WTC11 (cell line): Measurements from ENCODE around the gene NAV2. TPM values are rescaled to one million over a fixed set of nuclear protein-coding genes. Genes with fewer than 3 reads are reported as not detected.

Source experiments
- ATAC-seq: fragments of 200-7000 bp; cut with Tn5 transposase; 2 replicates; pipeline ENCODE4 v1.10.0; 2021; ENCODE audit warnings: mild to moderate bottlenecking, moderate library complexity
- CTCF ChIA-PET: fragments of 300-600 bp; sonication (Branson Sonifier 250); formaldehyde crosslinking; loops from one replicate; lab custom pipeline; 2021; ENCODE audit warnings: antibody characterized with exemption; lab: Charles Lee
- POLR2A ChIA-PET: fragments of 350-600 bp; sonication (Branson Sonifier 250); formaldehyde crosslinking; loops from one replicate; lab custom pipeline; 2021; ENCODE audit warnings: antibody characterized with exemption; lab: Charles Lee
- DNase-seq: peaks from one replicate; pipeline ENCODE4 v3.0.0; 2021; ENCODE audit warnings: low spot score
- H3K27ac Mint-ChIP-seq: 2 replicates; pipeline ENCODE4 v1.8.0; 2021; ENCODE audit warnings: mixed read lengths
- H3K27me3 Mint-ChIP-seq: 2 replicates; pipeline ENCODE4 v1.8.0; 2021; ENCODE audit warnings: low read depth, mild to moderate bottlenecking, moderate library complexity, mixed read lengths
- H3K36me3 Mint-ChIP-seq: 2 replicates; pipeline ENCODE4 v1.8.0; 2021; ENCODE audit warnings: mixed read lengths
- H3K4me1 Mint-ChIP-seq: 2 replicates; pipeline ENCODE4 v1.8.0; 2022; ENCODE audit warnings: mixed read lengths
- H3K4me3 Mint-ChIP-seq: 2 replicates; pipeline ENCODE4 v1.8.0; 2021; ENCODE audit warnings: mild to moderate bottlenecking, moderate library complexity, mixed read lengths
- H3K9me3 Mint-ChIP-seq: 2 replicates; pipeline ENCODE4 v1.8.0; 2021; ENCODE audit warnings: mixed read lengths
- CBFB ChIP-seq: sonication (generic); formaldehyde crosslinking; IDR thresholded peaks from 2 replicates; pipeline ENCODE4 v1.8.1; 2022; ENCODE audit warnings: mild to moderate bottlenecking, low read depth, missing genetic modification reagents
- CREM ChIP-seq: sonication (generic); formaldehyde crosslinking; IDR thresholded peaks from 2 replicates; pipeline ENCODE4 v1.8.1; 2022; ENCODE audit warnings: mild to moderate bottlenecking, missing genetic modification reagents, moderate library complexity
- EMX1 ChIP-seq: fragments of 250-450 bp; sonication (Bioruptor Pico); IDR thresholded peaks from 2 replicates; pipeline ENCODE4 v1.8.0; 2021; ENCODE audit warnings: mild to moderate bottlenecking
- HMGA2 ChIP-seq: fragments of 250-450 bp; sonication (Bioruptor Pico); IDR thresholded peaks from 2 replicates; pipeline ENCODE4 v1.4.0; 2021; ENCODE audit warnings: mild to moderate bottlenecking, moderate library complexity
- JUN ChIP-seq: sonication (generic); formaldehyde crosslinking; IDR thresholded peaks from 2 replicates; pipeline ENCODE4 v1.8.0; 2023; ENCODE audit warnings: mild to moderate bottlenecking, missing genetic modification reagents
- KAT7 ChIP-seq: sonication (generic); formaldehyde crosslinking; IDR thresholded peaks from 2 replicates; pipeline ENCODE4 v1.8.1; 2023; ENCODE audit warnings: missing genetic modification reagents, mild to moderate bottlenecking, borderline replicate concordance
- NFYB ChIP-seq: sonication (generic); formaldehyde crosslinking; conservative IDR thresholded peaks from 2 replicates; pipeline ENCODE4 v1.8.0; 2022; ENCODE audit warnings: low read depth, missing genetic modification reagents
- NR2C2 ChIP-seq: sonication (generic); formaldehyde crosslinking; IDR thresholded peaks from 2 replicates; pipeline ENCODE4 v1.8.0; 2022; ENCODE audit warnings: mild to moderate bottlenecking, missing genetic modification reagents
- RELA ChIP-seq: sonication (generic); formaldehyde crosslinking; IDR thresholded peaks from 2 replicates; pipeline ENCODE4 v1.8.1; 2022; ENCODE audit warnings: missing genetic modification reagents, mild to moderate bottlenecking, borderline replicate concordance
- SMAD3 ChIP-seq: sonication (generic); formaldehyde crosslinking; IDR thresholded peaks from 2 replicates; pipeline ENCODE4 v1.8.0; 2022; ENCODE audit warnings: missing genetic modification reagents, mild to moderate bottlenecking, borderline replicate concordance
- TCF7 ChIP-seq: sonication (generic); formaldehyde crosslinking; IDR thresholded peaks from 2 replicates; pipeline ENCODE4 v1.8.0; 2022; ENCODE audit warnings: mild to moderate bottlenecking, low read depth, missing genetic modification reagents, moderate library complexity
- TEAD4 ChIP-seq: sonication (generic); formaldehyde crosslinking; IDR thresholded peaks from 2 replicates; pipeline ENCODE4 v1.8.0; 2022; ENCODE audit warnings: mild to moderate bottlenecking, missing genetic modification reagents
- TP53 ChIP-seq: sonication (generic); formaldehyde crosslinking; IDR thresholded peaks from 2 replicates; pipeline ENCODE4 v1.8.1; 2023; ENCODE audit warnings: mild to moderate bottlenecking, missing genetic modification reagents
- ZNF219 ChIP-seq: sonication (generic); formaldehyde crosslinking; IDR thresholded peaks from 2 replicates; pipeline ENCODE4 v1.8.0; 2023; ENCODE audit warnings: missing genetic modification reagents, mild to moderate bottlenecking, borderline replicate concordance
- ZNF232 ChIP-seq: sonication (generic); formaldehyde crosslinking; IDR thresholded peaks from 2 replicates; pipeline ENCODE4 v1.8.0; 2022; ENCODE audit warnings: mild to moderate bottlenecking, missing genetic modification reagents
- ZNF317 ChIP-seq: sonication (generic); formaldehyde crosslinking; IDR thresholded peaks from 2 replicates; pipeline ENCODE4 v1.8.1; 2023; ENCODE audit warnings: low read depth, mild to moderate bottlenecking, moderate library complexity, missing genetic modification reagents, borderline replicate concordance
- ZNF416 ChIP-seq: fragments of 250-450 bp; sonication (Bioruptor Pico); IDR thresholded peaks from 2 replicates; pipeline ENCODE4 v1.9.0; 2021; ENCODE audit warnings: mild to moderate bottlenecking, inconsistent platforms
- total RNA-seq: library from RNA; stranded (reverse); gene quantifications from 3 replicates; pipeline ENCODE4 v1.2.3, GENCODE V29; 2021
- TF ChIP-seq, protein P1 (sequence below): sonication (generic); formaldehyde crosslinking; IDR thresholded peaks from 2 replicates; pipeline ENCODE4 v1.8.1; 2022; ENCODE audit warnings: missing genetic modification reagents, borderline replicate concordance
- TF ChIP-seq, protein P2 (sequence below): sonication (generic); formaldehyde crosslinking; IDR thresholded peaks from 2 replicates; pipeline ENCODE4 v1.8.1; 2023; ENCODE audit warnings: mild to moderate bottlenecking, moderate library complexity, missing genetic modification reagents
- TF ChIP-seq, protein P3 (sequence below): sonication (generic); formaldehyde crosslinking; IDR thresholded peaks from 2 replicates; pipeline ENCODE4 v1.8.0; 2022; ENCODE audit warnings: mild to moderate bottlenecking, missing genetic modification reagents
- TF ChIP-seq, protein P4 (sequence below): fragments of 250-450 bp; sonication (Bioruptor Pico); conservative IDR thresholded peaks from 2 replicates; pipeline ENCODE4 v1.9.0; 2021; ENCODE audit warnings: mild to moderate bottlenecking

The NAV2 gene
- total RNA-seq, 1 experiment from 2014 or later = 42.8 TPM

DNA sequence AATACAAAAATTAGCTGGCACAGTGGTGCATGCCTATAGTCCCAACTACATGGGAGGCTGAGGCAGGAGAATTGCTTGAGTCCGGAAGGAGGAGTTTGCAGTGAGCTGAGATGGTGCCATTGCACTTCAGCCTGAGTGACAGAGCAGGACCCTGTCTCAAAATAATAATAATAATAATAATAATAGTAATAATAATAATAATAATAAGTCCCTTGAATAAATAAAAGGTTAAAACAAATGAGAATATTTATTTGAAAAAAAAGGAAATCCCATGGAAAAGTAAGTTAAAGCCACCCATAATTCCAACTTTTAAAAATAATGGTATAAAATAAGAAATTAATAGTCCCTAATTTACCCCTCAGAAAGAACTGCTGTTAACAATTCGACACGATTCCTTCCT is 10.0 kb upstream of the NAV2 start:
- peaks cover 22% of the 10 kb centered on the region for H3K4me1 Mint-ChIP-seq

DNA sequence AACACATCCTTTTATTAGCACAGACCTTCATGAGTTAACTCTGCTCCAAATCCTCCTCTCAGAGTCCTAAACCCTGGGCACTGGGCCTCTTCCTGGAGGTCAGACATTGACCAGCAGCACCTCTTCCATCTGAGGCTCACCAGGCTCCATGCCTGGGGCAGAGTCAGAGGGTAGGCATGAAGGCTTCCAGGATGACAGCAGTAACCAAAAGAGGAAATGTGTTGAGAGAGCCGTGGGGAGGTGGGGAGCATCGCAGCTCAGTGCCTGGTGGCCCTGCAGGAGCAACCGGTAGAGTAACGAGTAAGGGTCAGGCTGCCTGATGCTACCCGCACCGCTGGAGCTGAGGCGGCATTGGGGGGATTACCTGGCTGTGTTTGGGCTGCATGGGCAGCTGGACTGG is 9.4 kb upstream of the NAV2 start:
- H3K36me3 Mint-ChIP-seq = no peaks in the 10 kb centered on the region
- H3K27ac Mint-ChIP-seq = no peak overlapping the region
- ATAC-seq = peak; percentile 58
- H3K4me1 Mint-ChIP-seq = peaks cover 18% of the 10 kb centered on the region
- no peaks in the 10 kb centered on the region for H3K9me3 Mint-ChIP-seq
- H3K27me3 Mint-ChIP-seq = peaks cover 8% of the 10 kb centered on the region
- no peak for DNase-seq
- no peak overlapping the region for H3K4me3 Mint-ChIP-seq
- ChIA-PET POLR2A (interaction anchor here (0.6 kb wide), 1 partner anchor 959 kb away, joined by 5 read pairs; no protein-coding TSS in a partner anchor), CTCF (interaction anchor here (1.0 kb wide), 1 partner anchor 139 kb away, joined by 3 read pairs; no protein-coding TSS in a partner anchor)
- TF ChIP-seq JUN (CRISPR knock-in tag) (no peak), TP53 (no peak), EMX1 (CRISPR knock-in tag) (no peak), CBFB (no peak)

More for the DNA sequence above, 10.0 kb upstream of the NAV2 start:
- Mint-ChIP-seq H3K4me3 (no peak overlapping the region), H3K27ac (no peak overlapping the region), H3K36me3 (no peaks in the 10 kb centered on the region), H3K9me3 (no peaks in the 10 kb centered on the region), H3K27me3 (peaks cover 8% of the 10 kb centered on the region)
- ChIA-PET CTCF (no interaction called here), POLR2A (no interaction called here)
- no peak for DNase-seq
- TF ChIP-seq NFYB (CRISPR knock-in tag) = no peak
- no peak for TF ChIP-seq ZNF232 (CRISPR knock-in tag)
- TF ChIP-seq, protein P1, sequence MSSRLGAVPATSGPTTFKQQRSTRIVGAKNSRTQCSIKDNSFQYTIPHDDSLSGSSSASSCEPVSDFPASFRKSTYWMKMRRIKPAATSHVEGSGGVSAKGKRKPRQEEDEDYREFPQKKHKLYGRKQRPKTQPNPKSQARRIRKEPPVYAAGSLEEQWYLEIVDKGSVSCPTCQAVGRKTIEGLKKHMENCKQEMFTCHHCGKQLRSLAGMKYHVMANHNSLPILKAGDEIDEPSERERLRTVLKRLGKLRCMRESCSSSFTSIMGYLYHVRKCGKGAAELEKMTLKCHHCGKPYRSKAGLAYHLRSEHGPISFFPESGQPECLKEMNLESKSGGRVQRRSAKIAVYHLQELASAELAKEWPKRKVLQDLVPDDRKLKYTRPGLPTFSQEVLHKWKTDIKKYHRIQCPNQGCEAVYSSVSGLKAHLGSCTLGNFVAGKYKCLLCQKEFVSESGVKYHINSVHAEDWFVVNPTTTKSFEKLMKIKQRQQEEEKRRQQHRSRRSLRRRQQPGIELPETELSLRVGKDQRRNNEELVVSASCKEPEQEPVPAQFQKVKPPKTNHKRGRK = no peak
- TF ChIP-seq HMGA2 (CRISPR knock-in tag) = peak; percentile 95
- TF ChIP-seq KAT7 (CRISPR knock-in tag) = no peak
- no peak for TF ChIP-seq TCF7 (CRISPR knock-in tag)
- no peak for ATAC-seq

DNA sequence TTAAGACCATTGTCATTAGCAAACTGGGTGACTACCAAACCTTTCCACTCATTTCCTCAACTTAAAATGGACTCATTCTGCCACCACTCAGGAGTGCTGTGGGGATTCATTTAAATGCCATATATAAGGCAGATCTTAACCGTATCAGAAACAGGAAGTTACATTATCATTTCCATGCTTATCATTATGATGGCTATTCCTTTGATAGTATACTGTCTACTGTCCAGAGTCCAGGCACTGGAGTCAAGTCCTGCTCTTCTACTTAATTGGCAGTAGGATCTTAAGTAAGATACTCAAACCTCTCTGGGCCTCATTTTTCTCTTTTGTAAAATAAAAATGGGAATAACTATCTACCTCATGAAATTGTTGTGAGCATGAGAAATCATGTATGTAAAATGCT is 8.4 kb upstream of the NAV2 start:
- no peak overlapping the region for H3K4me3 Mint-ChIP-seq
- no peak for ATAC-seq
- TF ChIP-seq CREM (CRISPR knock-in tag) (no peak), NR2C2 (CRISPR knock-in tag) (no peak), ZNF317 (no peak), ZNF219 (no peak), ZNF416 (CRISPR knock-in tag) (no peak)
- TF ChIP-seq, protein P2, sequence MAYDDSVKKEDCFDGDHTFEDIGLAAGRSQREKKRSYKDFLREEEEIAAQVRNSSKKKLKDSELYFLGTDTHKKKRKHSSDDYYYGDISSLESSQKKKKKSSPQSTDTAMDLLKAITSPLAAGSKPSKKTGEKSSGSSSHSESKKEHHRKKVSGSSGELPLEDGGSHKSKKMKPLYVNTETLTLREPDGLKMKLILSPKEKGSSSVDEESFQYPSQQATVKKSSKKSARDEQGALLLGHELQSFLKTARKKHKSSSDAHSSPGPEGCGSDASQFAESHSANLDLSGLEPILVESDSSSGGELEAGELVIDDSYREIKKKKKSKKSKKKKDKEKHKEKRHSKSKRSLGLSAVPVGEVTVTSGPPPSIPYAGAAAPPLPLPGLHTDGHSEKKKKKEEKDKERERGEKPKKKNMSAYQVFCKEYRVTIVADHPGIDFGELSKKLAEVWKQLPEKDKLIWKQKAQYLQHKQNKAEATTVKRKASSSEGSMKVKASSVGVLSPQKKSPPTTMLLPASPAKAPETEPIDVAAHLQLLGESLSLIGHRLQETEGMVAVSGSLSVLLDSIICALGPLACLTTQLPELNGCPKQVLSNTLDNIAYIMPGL (CRISPR knock-in tag) = no peak
- no peak for DNase-seq
- H3K36me3 Mint-ChIP-seq = no peaks in the 10 kb centered on the region
- CTCF ChIA-PET = interaction anchor here (0.7 to 1.0 kb wide), 2 partner anchors 140 to 184 kb away, joined by 3 to 4 read pairs; no protein-coding TSS in a partner anchor
- H3K27me3 Mint-ChIP-seq = peaks cover 7% of the 10 kb centered on the region
- POLR2A ChIA-PET = no interaction called here
- no peaks in the 10 kb centered on the region for H3K9me3 Mint-ChIP-seq
- peaks cover 14% of the 10 kb centered on the region for H3K4me1 Mint-ChIP-seq
- H3K27ac Mint-ChIP-seq = no peak overlapping the region

DNA sequence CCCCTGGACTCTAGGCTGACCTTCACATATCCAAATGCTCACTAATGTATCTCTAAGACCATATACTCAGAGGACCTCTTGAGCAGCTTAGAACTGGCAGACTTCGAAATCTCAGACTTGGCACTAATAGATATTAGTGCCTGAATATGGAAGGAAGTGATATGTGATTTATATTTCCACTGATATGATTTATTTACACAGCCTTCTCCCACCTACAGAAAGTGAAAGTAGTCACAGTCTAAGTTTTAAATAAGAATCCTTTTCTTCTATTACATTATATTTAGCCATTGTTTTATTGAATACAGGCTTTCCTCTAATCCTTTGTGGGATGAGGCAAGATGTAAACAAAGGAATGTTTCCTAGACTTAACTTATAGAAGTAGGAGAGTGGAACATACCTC is 6.7 kb upstream of the NAV2 start:
- ATAC-seq = no peak

More for the DNA sequence above, 6.7 kb upstream of the NAV2 start:
- DNase-seq = no peak
- peaks cover 14% of the 10 kb centered on the region for H3K27me3 Mint-ChIP-seq
- ChIA-PET POLR2A (no interaction called here), CTCF (no interaction called here)
- H3K27ac Mint-ChIP-seq = no peak overlapping the region
- H3K4me3 Mint-ChIP-seq = no peak overlapping the region
- TF ChIP-seq RELA (CRISPR knock-in tag) (no peak), SMAD3 (CRISPR knock-in tag) (no peak), TEAD4 (no peak)
- TF ChIP-seq, protein P3, sequence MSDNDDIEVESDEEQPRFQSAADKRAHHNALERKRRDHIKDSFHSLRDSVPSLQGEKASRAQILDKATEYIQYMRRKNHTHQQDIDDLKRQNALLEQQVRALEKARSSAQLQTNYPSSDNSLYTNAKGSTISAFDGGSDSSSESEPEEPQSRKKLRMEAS (CRISPR knock-in tag) = no peak
- TF ChIP-seq, protein P4, sequence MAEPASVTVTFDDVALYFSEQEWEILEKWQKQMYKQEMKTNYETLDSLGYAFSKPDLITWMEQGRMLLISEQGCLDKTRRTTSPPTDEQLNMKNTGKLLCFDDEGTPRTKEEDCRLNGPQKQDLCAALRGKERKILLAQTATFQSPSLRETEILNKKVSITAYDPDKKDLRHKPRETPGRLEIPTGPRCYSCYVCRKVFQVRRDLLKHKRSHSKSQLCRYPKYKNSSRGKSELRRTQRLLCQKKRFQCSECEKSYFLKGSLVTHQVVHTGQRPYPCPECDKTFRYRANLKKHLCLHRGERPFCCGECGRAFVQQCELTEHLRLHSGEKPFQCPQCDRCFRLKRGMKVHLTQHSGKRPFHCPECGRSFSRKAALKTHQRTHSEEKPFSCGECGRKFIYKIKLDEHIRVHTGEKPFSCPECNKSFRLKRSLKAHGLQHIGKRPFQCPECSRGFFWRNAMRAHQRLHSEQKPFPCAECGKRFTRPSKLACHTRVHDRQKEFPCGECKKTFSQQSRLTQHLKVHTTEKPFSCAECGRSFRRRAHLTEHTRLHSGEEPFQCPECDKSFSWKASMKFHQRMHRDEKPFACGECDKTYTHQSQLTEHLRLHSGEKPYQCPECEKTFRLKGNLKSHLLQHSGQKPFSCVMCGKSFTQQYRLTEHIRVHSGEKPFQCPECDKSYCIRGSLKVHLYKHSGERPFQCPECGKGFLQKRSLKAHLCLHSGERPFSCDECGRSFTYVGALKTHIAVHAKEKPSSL = no peak
- H3K36me3 Mint-ChIP-seq = no peaks in the 10 kb centered on the region
- H3K4me1 Mint-ChIP-seq = peaks cover 14% of the 10 kb centered on the region
- no peaks in the 10 kb centered on the region for H3K9me3 Mint-ChIP-seq
